ENCODE results near the gene SP7.
"Not testable (repeated sequence)": the region's sequence is repeated elsewhere in the genome, so short reads cannot be mapped to it uniquely, and the experiment has no call there.

Gene SP7

GRCh38 chr12:53320352-53321195 lies 15.6 kb downstream of the SP7 start:
- no peak for DNase-seq (ENCODE audit: low read depth in 2 of 2)

- DNase-seq (ENCODE audit: low read depth in 2 of 2) = no peak
These were observed 22.2 kb downstream of the SP7 start for GRCh38 chr12:53313996-53314395.

- no peak for DNase-seq (ENCODE audit: low read depth in 2 of 2)
These were observed 27.9 kb downstream of the SP7 start for GRCh38 chr12:53308276-53308675.

- no peak for DNase-seq (ENCODE audit: low read depth in 2 of 2)
These were observed 29.3 kb downstream of the SP7 start for GRCh38 chr12:53306826-53307225.

GRCh38 chr12:53302903-53303302 lies 33.3 kb downstream of the SP7 start:
- no peak for DNase-seq (ENCODE audit: low read depth in 2 of 2)

GRCh38 chr12:53300187-53300586 lies 36.0 kb downstream of the SP7 start:
- no peak for DNase-seq (ENCODE audit: low read depth in 2 of 2)

GRCh38 chr12:53299454-53300180 lies 36.5 kb downstream of the SP7 start, which contains the start of gene MYG1:
MYG1 (plus strand) TSS chr12:53299695; CDS start chr12:53299738, 43 bp downstream.
- DNase-seq (ENCODE audit: low read depth in 2 of 2) = peak; percentile 57

- no peak for DNase-seq (ENCODE audit: low read depth in 2 of 2)
These were observed 37.1 kb downstream of the SP7 start for GRCh38 chr12:53299101-53299453.

- DNase-seq (ENCODE audit: low read depth in 2 of 2) = no peak
These were observed 38.0 kb downstream of the SP7 start for GRCh38 chr12:53298164-53298563.

- not testable (repeated sequence) for DNase-seq (ENCODE audit: low read depth in 2 of 2)
These were observed 39.0 kb downstream of the SP7 start for GRCh38 chr12:53297106-53297505.

- DNase-seq (ENCODE audit: low read depth in 2 of 2) = no peak
These were observed 40.3 kb downstream of the SP7 start for GRCh38 chr12:53295891-53296219.

GRCh38 chr12:53295070-53295890 lies 40.9 kb downstream of the SP7 start, which contains the start of gene PFDN5:
PFDN5 (plus strand) TSS chr12:53295542; CDS start chr12:53295568, 26 bp downstream.
- DNase-seq (ENCODE audit: low read depth in 2 of 2) = peak; percentile 64 to 71

GRCh38 chr12:53292426-53292825 lies 43.7 kb downstream of the SP7 start:
- no peak for DNase-seq (ENCODE audit: low read depth in 2 of 2)

GRCh38 chr12:53290661-53291060 lies 45.5 kb downstream of the SP7 start:
- DNase-seq (ENCODE audit: low read depth in 2 of 2) = no peak

GRCh38 chr12:53289891-53290290 lies 46.3 kb downstream of the SP7 start:
- DNase-seq (ENCODE audit: low read depth in 2 of 2) = no peak

- DNase-seq (ENCODE audit: low read depth in 2 of 2) = no peak
These were observed 47.8 kb downstream of the SP7 start for GRCh38 chr12:53288322-53288721.

GRCh38 chr12:53287741-53288216 lies 48.4 kb downstream of the SP7 start:
- peak; percentile 34 to 55 for DNase-seq (ENCODE audit: low read depth in 2 of 2)

GRCh38 chr12:53286448-53286847 lies 49.7 kb downstream of the SP7 start:
- DNase-seq (ENCODE audit: low read depth in 2 of 2) = no peak

GRCh38 chr12:53279888-53280498 lies 56.2 kb downstream of the SP7 start:
- DNase-seq (ENCODE audit: low read depth in 2 of 2) = no peak

- no peak for DNase-seq (ENCODE audit: low read depth in 2 of 2)
These were observed 56.8 kb downstream of the SP7 start for GRCh38 chr12:53279283-53279869.

- DNase-seq (ENCODE audit: low read depth in 2 of 2) = no peak
These were observed 58.2 kb downstream of the SP7 start for GRCh38 chr12:53277981-53278380.

All from stimulated activated CD4-positive, alpha-beta T cell treated with anti-CD3 and anti-CD28 coated beads, Interleukin-1b, Interleukin-23, amount 100 ng/mL, for 1 hour (primary cell).